Measurements from ENCODE around the gene STX1A. TPM values are rescaled to one million over a fixed set of nuclear protein-coding genes. Genes with fewer than 3 reads are reported as not detected.

The STX1A gene
- total and polyA plus RNA-seq, 2 of the 8 experiments (the other 6 are each of a cell fraction or from before 2014, with no cell fraction given): 13.5 to 17.5 TPM

DNA sequence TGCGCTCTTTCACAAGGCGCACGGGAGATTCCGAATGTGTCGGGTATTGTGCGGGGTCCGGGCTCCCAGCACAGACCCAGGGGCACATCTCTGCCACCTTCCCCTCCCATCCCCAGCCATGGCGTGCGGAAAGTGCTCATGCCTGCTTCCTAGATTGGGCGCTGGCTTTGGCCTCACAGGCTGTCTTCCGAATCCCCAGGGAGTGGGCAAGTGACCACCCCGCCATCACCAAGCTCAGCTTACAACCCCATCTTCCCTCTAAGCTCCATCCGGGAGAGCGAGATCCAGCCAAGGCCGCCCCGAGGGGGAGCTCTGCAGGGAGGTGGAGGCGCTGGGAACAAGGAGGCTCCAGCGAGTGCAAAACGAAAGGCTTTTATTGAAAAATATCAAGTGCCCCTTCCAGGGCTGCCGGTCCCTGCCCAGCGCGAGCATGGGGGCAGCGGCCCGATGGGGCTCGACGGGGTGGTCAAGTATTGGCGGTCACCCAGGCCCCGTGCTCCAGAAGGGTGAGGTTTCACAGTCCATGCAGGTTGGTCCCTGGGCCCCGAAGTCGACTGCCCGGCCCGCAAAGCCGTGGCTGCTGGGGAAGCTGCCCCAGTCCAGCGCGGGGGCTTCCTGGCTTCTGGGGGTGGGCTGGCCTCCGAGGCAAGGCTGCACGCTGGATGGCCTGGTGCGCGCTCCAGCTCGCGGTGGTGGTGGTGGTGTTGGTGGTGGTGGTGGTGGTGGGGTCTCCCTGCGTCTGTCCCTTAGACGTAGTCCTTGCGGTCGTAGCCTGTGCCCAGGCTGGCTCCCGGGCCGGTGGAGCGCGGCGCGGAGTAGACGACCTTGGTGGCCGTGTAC lies 49.4 kb upstream of the STX1A start:
- H3K9ac ChIP-seq (replicated peaks in 1 of 4; ENCODE audit: extremely low read depth in 1 of 4, low read depth in 3 of 4, low read length in 3 of 4): no peak overlapping the region
- peak overlapping the region; percentile 96 for H4K91ac ChIP-seq (replicated peaks; ENCODE audit: insufficient read length, low read length)
- H3K27ac ChIP-seq (ENCODE audit: low read depth, low read length): no peak overlapping the region
- H3K23me2 ChIP-seq (ENCODE audit: low read depth, low read length): peaks cover 9% of the 10 kb centered on the region; the same call in 1 of the 2 replicates
- H2AFZ ChIP-seq (ENCODE audit: low read length): no peak overlapping the region
- WGBS, 2 experiments (ENCODE audit: extremely low coverage in 1 of 2, insufficient coverage in 1 of 2, insufficient read length in 1 of 2, insufficient replicate concordance in 2 of 2, low coverage in 1 of 2, low lambda C conversion rate in 2 of 2, missing lambda C conversion rate in 1 of 2): 88% methylated on average over 49 of the region's 53 CpGs; no CpG with 5 or more reads in 1 of the 2 experiments
- H3K79me1 ChIP-seq (ENCODE audit: low read depth, low read length): no peaks in the 10 kb centered on the region; the same call in none of the 2 replicates
- 0 out of 2 replicates have a peak overlapping the region, but pooled peaks have one; percentile 86 for H2BK12ac ChIP-seq (ENCODE audit: low read depth, low read length)
- no peak overlapping the region for H3K56ac ChIP-seq (replicated peaks; ENCODE audit: insufficient read length, low read depth, low read length)
- no peaks in the 10 kb centered on the region for H3K9me3 ChIP-seq (ENCODE audit: insufficient read depth in 2 of 2, low read depth in 1 of 2, low read length in 1 of 2)
- H3K79me2 ChIP-seq (ENCODE audit: control insufficient read depth in 1 of 2, insufficient read depth in 2 of 2, low read length in 2 of 2): no peaks in the 10 kb centered on the region
- peak overlapping the region in 1 of 4 experiments; percentile 65; a peak in 2 of 8 replicates for H3K4me3 ChIP-seq (ENCODE audit: extremely low read depth in 1 of 4, insufficient read depth in 2 of 4, low read depth in 3 of 4, low read length in 4 of 4)
- 0 out of 2 replicates have a peak overlapping the region, but pooled peaks have one; percentile 56 for H2AK5ac ChIP-seq (ENCODE audit: low read depth, low read length)
- peaks cover 0 to 1% (median 0%) of the 10 kb centered on the region in 4 experiments; a peak in 2 of 7 replicates for H3K27me3 ChIP-seq (replicated peaks in 1 of 4; ENCODE audit: control insufficient read depth in 3 of 4, extremely low read depth in 1 of 4, insufficient read depth in 3 of 4, low read length in 3 of 4)
- 0 out of 8 replicates have a peak, but pooled peaks cover 0 to 2% (median 0%) of the 10 kb centered on the region in 4 experiments for H3K36me3 ChIP-seq (ENCODE audit: control insufficient read depth in 2 of 4, insufficient read depth in 4 of 4, low read length in 3 of 4)
- no peak overlapping the region; the same call in 1 of the 2 replicates for H3K18ac ChIP-seq (ENCODE audit: extremely low read depth, low read length)
- H2BK15ac ChIP-seq (ENCODE audit: low read length): 0 out of 2 replicates have a peak overlapping the region, but pooled peaks have one; percentile 81
- H2BK5ac ChIP-seq (ENCODE audit: low read depth, low read length): no peak overlapping the region
- no peak overlapping the region for H2BK120ac ChIP-seq (replicated peaks; ENCODE audit: low read depth, low read length)
- H3K4ac ChIP-seq (replicated peaks; ENCODE audit: insufficient read length, low read depth, low read length): peak overlapping the region; percentile 38
- no peak overlapping the region for H3K23ac ChIP-seq (ENCODE audit: insufficient read length)
- H4K5ac ChIP-seq (ENCODE audit: insufficient read length, low read depth, low read length): peak overlapping the region; percentile 22
- H4K8ac ChIP-seq (ENCODE audit: extremely low read depth, insufficient read depth, low read length): peak overlapping the region; percentile 94
- H4K20me1 ChIP-seq (replicated peaks in 1 of 2; ENCODE audit: control insufficient read depth in 1 of 2, insufficient read depth in 2 of 2, low read length in 2 of 2): peaks cover 0 to 3% of the 10 kb centered on the region in 2 experiments
- DNase-seq (ENCODE audit: low read depth in 1 of 2, low spot score in 2 of 2) (no peak), FAIRE-seq (no peak)
- H3K14ac ChIP-seq (ENCODE audit: insufficient read length): no peak overlapping the region
- ChIA-PET POLR2A (ENCODE audit: partially characterized antibody) (interaction anchor here (2.4 to 3.7 kb wide), 2 partner anchors 18 to 28 kb away, joined by 7 to 47 read pairs; partner anchors contain the start of gene ABHD11), CTCF (ENCODE audit: partially characterized antibody) (interaction anchor here (0.6 to 1.3 kb wide), 5 partner anchors 20 to 257 kb away, joined by 3 to 5 read pairs (median 4); no protein-coding TSS in a partner anchor)
- TF ChIP-seq TCF12 (IDR thresholded peaks at IDR 0.05; ENCODE audit: low read depth, low read length) (no peak), EP300 (IDR thresholded peaks at IDR 0.05; ENCODE audit: borderline replicate concordance in 1 of 2, low read depth in 2 of 2, low read length in 2 of 2) (no peak), ZNF274 (IDR thresholded peaks at IDR 0.05; ENCODE audit: borderline replicate concordance, extremely low read depth, low read length) (no peak), SUZ12 (IDR thresholded peaks at IDR 0.05; ENCODE audit: low read length) (no peak)
- H3K4me1 ChIP-seq (replicated peaks in 1 of 4; ENCODE audit: control insufficient read depth in 3 of 4, insufficient read depth in 4 of 4, low read length in 3 of 4): peaks cover 0 to 13% (median 9%) of the 10 kb centered on the region in 4 experiments; a peak in 6 of 7 replicates
- 0 out of 2 replicates have a peak overlapping the region, but pooled peaks have one; percentile 13 for H2BK20ac ChIP-seq (ENCODE audit: low read length)
- peak overlapping the region; percentile 58 to 90 for H3K4me2 ChIP-seq (ENCODE audit: insufficient read depth in 1 of 2, low read depth in 2 of 2, low read length in 2 of 2)

Data from H1 (cell line).